ENCODE results near the gene NEK11.

Gene NEK11, protein sequence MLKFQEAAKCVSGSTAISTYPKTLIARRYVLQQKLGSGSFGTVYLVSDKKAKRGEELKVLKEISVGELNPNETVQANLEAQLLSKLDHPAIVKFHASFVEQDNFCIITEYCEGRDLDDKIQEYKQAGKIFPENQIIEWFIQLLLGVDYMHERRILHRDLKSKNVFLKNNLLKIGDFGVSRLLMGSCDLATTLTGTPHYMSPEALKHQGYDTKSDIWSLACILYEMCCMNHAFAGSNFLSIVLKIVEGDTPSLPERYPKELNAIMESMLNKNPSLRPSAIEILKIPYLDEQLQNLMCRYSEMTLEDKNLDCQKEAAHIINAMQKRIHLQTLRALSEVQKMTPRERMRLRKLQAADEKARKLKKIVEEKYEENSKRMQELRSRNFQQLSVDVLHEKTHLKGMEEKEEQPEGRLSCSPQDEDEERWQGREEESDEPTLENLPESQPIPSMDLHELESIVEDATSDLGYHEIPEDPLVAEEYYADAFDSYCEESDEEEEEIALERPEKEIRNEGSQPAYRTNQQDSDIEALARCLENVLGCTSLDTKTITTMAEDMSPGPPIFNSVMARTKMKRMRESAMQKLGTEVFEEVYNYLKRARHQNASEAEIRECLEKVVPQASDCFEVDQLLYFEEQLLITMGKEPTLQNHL

DNA sequence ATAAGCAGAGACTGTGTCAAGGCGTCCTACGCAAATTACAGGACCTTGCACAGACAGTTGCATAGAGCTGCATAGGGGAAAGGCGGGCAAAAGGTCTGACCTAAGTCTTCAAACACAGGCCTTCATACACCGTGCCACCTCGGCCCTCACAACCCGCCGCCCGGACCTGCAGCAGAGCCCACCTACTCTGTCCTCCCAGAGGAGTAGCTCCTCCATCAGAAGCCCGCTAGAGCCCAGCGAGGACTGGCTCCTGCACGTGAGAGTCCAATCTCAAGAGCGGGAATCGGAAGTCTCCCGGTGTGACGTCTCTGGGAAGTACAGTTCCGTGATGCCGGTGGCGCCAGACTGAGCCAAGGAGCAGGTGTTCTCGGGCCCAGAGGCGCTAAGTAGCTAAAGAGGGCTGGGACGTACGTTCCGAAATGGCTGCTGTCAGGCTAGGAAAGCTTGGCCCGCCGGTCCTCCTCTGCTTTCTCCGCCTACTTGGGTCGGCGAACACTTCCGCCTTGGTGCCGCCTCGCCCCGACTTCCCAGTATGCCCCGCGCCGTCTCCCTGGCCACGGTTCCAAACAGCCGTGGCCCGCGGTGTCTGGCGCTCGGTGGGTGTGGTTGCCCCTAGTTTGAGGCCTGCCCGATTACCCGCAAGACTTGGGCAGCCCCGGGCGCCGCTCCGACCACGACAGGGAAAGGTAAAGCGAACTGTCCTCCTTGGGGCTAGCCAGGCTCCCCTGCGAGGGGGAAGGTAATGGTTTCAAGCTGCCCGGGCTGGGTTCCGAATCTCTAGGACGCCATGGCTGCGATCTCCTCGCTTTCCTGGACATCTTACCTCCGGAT is at the start of gene NEK11, which contains the start of gene ASTE1:
TSS of gene NEK11 (plus strand) at position 557 of the 831 bp plus-strand sequence. CDS start 2,832 bp downstream, outside the sequence.
TSS of gene ASTE1 (minus strand) at position 505 of the 831 bp plus-strand sequence. CDS start 1,519 bp downstream, outside the sequence.
- peak; percentile 94 for DNase-seq (ENCODE audit: low spot score)

DNA sequence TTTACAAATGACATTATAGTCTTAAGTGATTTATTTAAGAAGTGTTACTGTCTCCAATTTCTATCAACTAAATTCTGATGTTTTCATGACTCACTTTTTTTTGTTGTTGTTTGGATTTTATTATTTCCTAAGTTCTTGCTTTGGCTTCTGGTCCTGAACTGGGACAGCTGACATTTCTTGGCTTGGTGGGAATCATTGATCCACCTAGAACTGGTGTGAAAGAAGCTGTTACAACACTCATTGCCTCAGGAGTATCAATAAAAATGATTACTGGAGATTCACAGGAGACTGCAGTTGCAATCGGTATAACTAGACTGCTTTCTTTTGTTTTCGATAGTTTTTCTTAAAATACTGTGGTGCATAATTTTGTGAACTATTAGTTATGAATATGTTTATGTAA is 47.6 kb upstream of the NEK11 start:
- DNase-seq (ENCODE audit: low spot score) = no peak

- DNase-seq (ENCODE audit: low spot score) = no peak
Measured at GRCh38 chr3:130981469-130981868, 45.2 kb upstream of the NEK11 start.

DNA sequence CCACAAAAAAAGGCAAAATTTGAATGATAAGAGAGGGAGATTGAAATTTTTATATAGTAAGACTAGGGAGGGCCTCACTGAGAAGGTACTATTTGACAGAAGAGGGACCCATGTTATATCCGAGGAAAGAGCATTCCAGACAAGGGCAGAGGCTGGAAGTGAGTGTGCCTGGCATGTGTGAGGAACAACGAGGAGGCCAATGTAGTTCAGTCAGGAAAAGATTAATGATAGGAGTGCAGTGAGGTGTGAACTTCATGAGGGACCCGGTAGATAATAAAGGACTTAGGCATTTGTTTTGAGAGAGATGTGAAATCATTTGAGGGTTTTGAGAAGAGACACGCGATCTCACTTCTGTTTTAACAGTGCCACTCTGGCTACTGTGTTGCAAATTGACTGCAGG is 36.4 kb upstream of the NEK11 start:
- no peak for DNase-seq (ENCODE audit: low spot score)

DNA sequence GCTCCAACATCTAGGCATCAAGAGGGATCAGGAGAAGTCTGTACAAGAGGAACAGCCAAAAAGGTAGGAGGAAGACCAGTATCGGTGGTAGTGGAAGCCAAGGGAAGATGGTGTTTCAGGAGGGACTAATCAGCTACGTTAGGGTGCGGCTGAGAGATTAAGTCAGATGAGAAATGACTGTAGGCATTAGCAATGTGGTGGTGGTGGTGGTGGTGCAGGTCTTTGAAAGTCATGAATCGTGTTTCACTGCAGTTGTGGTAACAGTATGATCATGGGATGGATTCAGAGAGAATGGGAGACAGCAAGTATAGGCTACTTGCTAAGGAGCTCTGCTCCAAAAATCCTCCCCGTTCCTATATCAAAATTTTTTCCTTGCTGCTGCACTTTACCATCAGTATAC is 35.6 kb upstream of the NEK11 start:
- DNase-seq (ENCODE audit: low spot score) = no peak

- no peak for DNase-seq (ENCODE audit: low spot score)
Measured at GRCh38 chr3:130992344-130992743, 34.3 kb upstream of the NEK11 start.

DNA sequence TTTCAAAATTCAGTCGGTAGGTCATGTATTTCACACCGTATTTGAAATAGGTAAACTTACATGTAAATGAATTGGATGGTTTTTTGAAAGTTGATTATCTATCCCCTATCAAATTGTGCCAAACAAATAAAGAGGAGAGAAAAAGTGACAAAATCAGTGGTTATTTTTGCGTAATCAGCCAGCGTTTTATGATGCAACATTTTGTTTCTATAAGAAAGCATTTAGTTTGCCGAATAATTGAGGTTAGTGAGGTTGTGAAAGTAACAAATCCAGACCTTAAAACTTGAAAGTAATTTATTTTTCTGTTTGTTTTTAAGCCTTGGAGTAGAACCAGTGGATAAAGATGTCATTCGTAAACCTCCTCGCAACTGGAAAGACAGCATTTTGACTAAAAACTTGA is 29.4 kb upstream of the NEK11 start:
- DNase-seq (ENCODE audit: low spot score) = no peak

DNA sequence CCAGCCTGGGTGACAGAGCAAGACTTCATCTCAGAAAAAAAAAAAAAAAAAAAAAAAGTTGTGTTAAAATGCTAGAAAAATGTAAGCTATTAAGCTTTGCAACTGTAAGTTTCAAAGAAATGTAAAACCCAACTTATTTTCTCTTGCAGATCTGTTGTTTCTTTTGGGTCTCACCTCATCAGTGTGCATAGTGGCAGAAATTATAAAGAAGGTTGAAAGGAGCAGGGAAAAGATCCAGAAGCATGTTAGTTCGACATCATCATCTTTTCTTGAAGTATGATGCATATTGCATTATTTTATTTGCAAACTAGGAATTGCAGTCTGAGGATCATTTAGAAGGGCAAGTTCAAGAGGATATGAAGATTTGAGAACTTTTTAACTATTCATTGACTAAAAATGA is 25.6 kb upstream of the NEK11 start:
- no peak for DNase-seq (ENCODE audit: low spot score)

DNA sequence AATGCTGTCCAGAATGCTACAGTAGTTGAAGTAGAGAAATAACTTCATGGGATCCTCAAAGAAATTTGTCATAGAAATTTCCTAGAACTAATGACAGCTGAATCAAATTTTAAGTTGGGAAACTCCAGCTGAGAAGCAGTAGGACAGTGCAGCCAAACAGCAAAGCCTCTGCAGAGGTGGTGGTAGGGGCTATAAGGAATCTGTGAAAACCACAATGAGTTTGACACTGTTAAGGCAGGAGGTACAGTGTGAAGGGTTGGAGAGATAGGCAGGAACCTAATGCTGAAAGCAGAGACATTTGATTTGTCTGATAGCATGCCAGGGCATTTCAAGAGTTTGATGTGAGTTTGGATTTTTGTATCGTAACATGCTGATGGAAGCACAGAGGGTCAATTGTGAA is 22.1 kb upstream of the NEK11 start:
- no peak for DNase-seq (ENCODE audit: low spot score)

- DNase-seq (ENCODE audit: low spot score) = no peak
Measured at GRCh38 chr3:131007256-131007655, 19.4 kb upstream of the NEK11 start.

- DNase-seq (ENCODE audit: low spot score) = no peak
Measured at GRCh38 chr3:131007782-131008181, 18.9 kb upstream of the NEK11 start.

- no peak for DNase-seq (ENCODE audit: low spot score)
Measured at GRCh38 chr3:131008326-131008725, 18.4 kb upstream of the NEK11 start.

DNA sequence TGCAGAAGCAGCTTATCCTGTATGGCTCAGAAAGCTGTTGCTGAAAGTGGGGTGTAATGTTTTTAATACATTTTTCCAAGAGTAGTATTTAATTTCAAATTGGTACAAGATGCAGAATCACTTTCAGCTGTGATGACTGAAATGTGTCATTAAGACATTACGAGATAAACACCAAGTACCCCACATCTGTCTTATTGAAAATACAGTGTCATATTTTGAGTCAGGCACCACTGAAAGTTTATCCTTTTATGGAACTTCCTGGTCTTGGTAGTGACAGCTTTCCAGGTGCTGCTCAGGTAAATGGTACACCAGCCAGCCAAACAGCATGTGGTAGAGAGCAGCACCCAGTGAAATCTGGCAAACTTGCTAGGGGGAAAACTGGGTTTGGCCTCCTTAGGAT is 17.0 kb upstream of the NEK11 start:
- DNase-seq (ENCODE audit: low spot score) = no peak

GRCh38 chr3:131018970-131019369 is 7.7 kb upstream of the NEK11 start:
- DNase-seq (ENCODE audit: low spot score) = no peak

GRCh38 chr3:131020122-131020693 is 6.5 kb upstream of the NEK11 start:
- DNase-seq (ENCODE audit: low spot score) = peak; percentile 49

DNA sequence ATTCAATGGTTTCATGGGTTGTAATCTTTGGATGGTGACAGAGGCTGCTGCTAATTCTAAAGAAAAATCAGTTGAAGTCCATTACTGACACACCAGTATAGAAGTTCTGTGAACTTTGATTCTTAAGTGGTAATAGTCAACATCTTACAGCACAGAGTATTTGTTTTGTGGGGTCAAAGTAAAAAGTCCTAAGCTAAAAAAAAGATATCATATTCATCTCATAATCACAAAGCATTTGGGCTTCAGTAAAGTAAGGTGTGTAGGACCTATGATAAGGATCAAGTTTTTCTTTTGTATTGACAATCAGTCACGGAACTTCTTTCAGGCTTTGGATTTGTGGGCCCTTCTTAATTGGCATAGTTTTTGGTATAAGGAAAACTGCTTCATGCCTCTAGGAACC is 1.1 kb upstream of the NEK11 start:
- no peak for DNase-seq (ENCODE audit: low spot score)

- no peak for DNase-seq (ENCODE audit: low spot score)
Measured at GRCh38 chr3:131028844-131029243, 2.2 kb downstream of the NEK11 start.

- no peak for DNase-seq (ENCODE audit: low spot score)
Measured at GRCh38 chr3:131031660-131032059, 5.0 kb downstream of the NEK11 start.

GRCh38 chr3:131033480-131034080 is 6.9 kb downstream of the NEK11 start:
- peak; percentile 85 for DNase-seq (ENCODE audit: low spot score)

GRCh38 chr3:131036200-131036816 is 9.6 kb downstream of the NEK11 start:
- DNase-seq (ENCODE audit: low spot score) = no peak

GRCh38 chr3:131036986-131037385 is 10.3 kb downstream of the NEK11 start:
- DNase-seq (ENCODE audit: low spot score) = no peak

All from NAMALWA (cell line).